ENCODE measurements around the gene ASTN2. TPM values are rescaled to one million over a fixed set of nuclear protein-coding genes. Genes with fewer than 3 reads are reported as not detected.

The ASTN2 gene
- polyA plus RNA-seq, 3 donors from 2014 or later, result 1.7 to 4.5 (median 2.2) TPM

- Mint-ChIP-seq H3K27ac (no peak overlapping the region), H3K9me3 (peaks cover 0 to 9% (median 1%) of the 10 kb centered on the region in 6 donors), H3K4me3 (no peak overlapping the region), H3K27me3 (ENCODE audit: low read depth in 3 of 3) (peaks cover 0 to 4% (median 2%) of the 10 kb centered on the region in 3 donors), H3K36me3 (no peaks in the 10 kb centered on the region), H3K4me1 (no peaks in the 10 kb centered on the region)
- DNase-seq, result no peak
These were observed 593.1 kb downstream of the ASTN2 start for GRCh38 chr9:116821633-116822229.

DNA sequence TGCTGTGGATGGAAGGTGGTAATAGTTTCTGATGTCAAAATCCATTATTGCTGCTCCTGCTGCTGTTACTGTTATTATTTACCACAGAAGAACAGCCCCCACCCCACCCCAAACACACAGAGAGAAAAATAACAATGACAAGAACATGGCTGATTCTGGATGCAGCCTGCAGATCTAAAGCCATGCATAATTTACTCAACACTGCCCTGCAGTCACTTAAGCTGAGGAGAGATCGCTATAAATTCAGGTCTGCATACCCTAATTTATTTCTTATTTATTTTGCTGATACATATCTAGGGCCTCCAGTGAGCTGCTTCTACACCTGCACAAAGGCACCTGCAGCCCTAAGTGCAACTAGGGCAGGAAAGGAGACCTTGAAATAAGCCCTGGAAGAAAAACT, 595.7 kb downstream of the ASTN2 start:
- H3K9me3 Mint-ChIP-seq, result no peaks in the 10 kb centered on the region
- no peaks in the 10 kb centered on the region for H3K4me1 Mint-ChIP-seq
- no peak for DNase-seq
- no peaks in the 10 kb centered on the region for H3K36me3 Mint-ChIP-seq
- H3K4me3 Mint-ChIP-seq, result no peak overlapping the region
- no peak overlapping the region for H3K27ac Mint-ChIP-seq
- H3K27me3 Mint-ChIP-seq (ENCODE audit: low read depth in 3 of 3), result peaks cover 0 to 8% (median 4%) of the 10 kb centered on the region in 3 donors

GRCh38 chr9:116817762-116818161, 597.1 kb downstream of the ASTN2 start:
- Mint-ChIP-seq H3K27me3 (ENCODE audit: low read depth in 3 of 3) (peaks cover 0 to 8% (median 4%) of the 10 kb centered on the region in 3 donors), H3K4me3 (no peak overlapping the region), H3K36me3 (no peaks in the 10 kb centered on the region), H3K9me3 (no peaks in the 10 kb centered on the region), H3K27ac (no peak overlapping the region), H3K4me1 (no peaks in the 10 kb centered on the region)
- DNase-seq, result no peak

DNA sequence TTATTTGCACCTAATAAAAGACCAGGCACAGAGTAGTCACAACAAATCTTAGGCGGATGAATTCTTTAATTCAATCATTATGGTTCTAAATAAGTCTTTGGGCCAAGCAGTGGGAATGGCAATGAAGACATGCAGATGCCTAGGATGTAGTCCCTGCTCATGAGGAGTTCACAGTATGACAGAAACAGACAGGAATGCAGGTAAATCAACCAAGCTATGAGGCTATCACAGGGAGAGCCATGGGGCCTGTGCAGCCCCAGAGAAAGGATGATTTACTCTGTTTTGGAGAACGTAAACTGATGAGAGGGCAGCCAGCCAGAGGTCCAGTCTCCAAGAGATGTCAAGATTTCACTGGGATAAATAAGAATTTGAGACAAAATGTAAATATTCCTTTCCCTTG, 598.4 kb downstream of the ASTN2 start:
- H3K36me3 Mint-ChIP-seq, result no peaks in the 10 kb centered on the region
- no peak overlapping the region for H3K27ac Mint-ChIP-seq
- H3K27me3 Mint-ChIP-seq (ENCODE audit: low read depth in 3 of 3), result peaks cover 0 to 8% (median 4%) of the 10 kb centered on the region in 3 donors
- no peaks in the 10 kb centered on the region for H3K4me1 Mint-ChIP-seq
- H3K9me3 Mint-ChIP-seq, result peaks cover 0 to 2% (median 0%) of the 10 kb centered on the region in 6 donors
- DNase-seq, result no peak
- H3K4me3 Mint-ChIP-seq, result no peak overlapping the region

DNA sequence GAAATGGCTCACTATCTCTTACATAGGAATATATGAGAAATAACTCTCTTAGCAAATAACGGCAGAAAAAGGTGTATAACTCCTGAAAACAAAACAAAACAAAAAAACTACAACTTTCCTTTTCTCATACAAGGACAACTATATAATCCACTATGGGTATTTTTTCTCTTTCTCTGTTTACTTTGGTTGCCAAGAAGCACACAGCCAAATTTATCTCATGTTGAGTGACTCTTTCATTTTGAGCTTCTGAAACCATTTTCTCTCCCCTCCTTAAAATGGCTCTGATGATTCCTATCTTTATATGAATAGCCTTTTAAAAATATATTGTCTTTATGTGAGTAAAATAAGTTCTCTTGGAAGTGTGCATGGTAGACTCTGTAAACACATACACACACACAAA, 599.0 kb downstream of the ASTN2 start:
- Mint-ChIP-seq H3K9me3 (peaks cover 0 to 2% (median 0%) of the 10 kb centered on the region in 6 donors), H3K36me3 (no peaks in the 10 kb centered on the region), H3K4me3 (no peak overlapping the region), H3K27ac (no peak overlapping the region), H3K27me3 (ENCODE audit: low read depth in 3 of 3) (peaks cover 0 to 8% (median 4%) of the 10 kb centered on the region in 3 donors), H3K4me1 (no peaks in the 10 kb centered on the region)
- no peak for DNase-seq

DNA sequence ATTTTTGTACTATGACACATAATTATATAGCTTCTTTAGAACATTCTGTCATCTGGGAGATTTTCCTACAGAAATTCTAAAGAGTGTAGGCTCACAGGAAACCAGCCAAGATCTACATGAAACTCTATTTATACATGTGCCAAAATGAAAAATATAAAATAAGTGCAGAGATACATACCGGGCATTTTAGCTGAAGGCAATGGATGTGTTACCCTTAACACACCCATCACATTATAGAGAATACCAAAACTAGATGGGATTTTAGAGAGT, 601.9 kb downstream of the ASTN2 start:
- H3K27me3 Mint-ChIP-seq (ENCODE audit: low read depth in 3 of 3), result peaks cover 0 to 10% (median 8%) of the 10 kb centered on the region in 3 donors
- H3K9me3 Mint-ChIP-seq, result peaks cover 0 to 2% (median 0%) of the 10 kb centered on the region in 6 donors
- no peaks in the 10 kb centered on the region for H3K4me1 Mint-ChIP-seq
- no peak overlapping the region for H3K27ac Mint-ChIP-seq
- H3K4me3 Mint-ChIP-seq, result no peak overlapping the region
- no peak for DNase-seq
- no peaks in the 10 kb centered on the region for H3K36me3 Mint-ChIP-seq

DNA sequence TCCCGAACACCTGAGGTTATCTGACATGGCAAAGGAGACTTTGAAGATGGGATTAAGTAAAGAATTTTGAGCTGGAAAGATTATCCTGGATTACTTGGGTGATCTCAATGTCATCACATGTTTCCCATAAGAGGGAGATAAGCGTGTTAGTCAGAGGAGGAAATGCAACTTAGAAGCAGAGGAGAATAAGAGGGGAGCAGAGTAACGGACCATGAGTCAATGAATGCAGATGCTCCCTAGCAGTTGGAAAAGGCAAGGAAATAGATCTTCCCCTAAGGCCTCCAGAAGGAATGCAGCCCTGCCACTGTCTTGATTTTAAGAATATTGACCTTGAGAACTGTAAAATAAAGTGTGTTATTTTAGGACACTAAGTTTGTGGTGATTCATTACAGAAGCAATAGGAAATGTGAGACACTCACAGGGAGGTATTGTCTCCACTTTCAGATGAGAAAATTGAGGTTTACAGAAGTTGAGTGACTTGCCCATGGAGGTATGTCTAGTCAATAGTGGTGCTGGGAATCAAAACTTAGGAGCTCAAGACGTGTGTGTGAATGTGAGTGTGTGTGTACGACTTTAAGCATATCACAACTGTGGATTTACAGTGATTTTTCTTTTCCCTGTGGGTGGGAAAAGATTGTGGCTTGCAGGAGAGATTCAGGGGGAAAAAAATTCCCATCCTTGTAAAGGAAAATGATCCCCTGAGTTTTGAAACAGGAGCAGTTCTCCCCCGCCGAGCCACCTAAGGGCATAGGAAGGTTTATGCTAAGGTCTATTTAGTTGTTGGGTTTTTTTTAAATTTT, 602.4 kb downstream of the ASTN2 start:
- H3K4me1 Mint-ChIP-seq, result no peaks in the 10 kb centered on the region
- H3K27ac Mint-ChIP-seq, result no peak overlapping the region
- DNase-seq, result no peak
- no peaks in the 10 kb centered on the region for H3K36me3 Mint-ChIP-seq
- H3K9me3 Mint-ChIP-seq, result peaks cover 0 to 2% (median 0%) of the 10 kb centered on the region in 6 donors
- peaks cover 0 to 10% (median 8%) of the 10 kb centered on the region in 3 donors for H3K27me3 Mint-ChIP-seq (ENCODE audit: low read depth in 3 of 3)
- H3K4me3 Mint-ChIP-seq, result no peak overlapping the region

DNA sequence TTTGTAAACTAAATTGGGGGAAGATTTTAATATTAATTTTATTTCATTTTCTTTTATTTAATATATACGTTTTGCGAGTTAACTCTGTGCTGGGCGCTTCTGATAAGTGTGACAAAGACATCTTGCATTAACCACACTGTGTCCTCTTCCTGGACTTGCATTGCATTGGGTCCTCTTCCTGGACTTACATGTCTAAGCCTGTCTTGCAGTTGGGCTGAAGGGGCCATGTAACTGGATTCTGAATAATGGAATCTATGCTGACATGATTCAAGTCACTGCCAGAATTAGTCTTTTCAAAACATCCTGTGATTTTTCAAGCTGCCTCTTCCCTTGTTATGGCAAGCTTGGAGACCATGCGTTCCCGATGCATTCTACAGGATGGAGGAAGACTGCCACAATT, 605.2 kb downstream of the ASTN2 start:
- Mint-ChIP-seq H3K4me3 (no peak overlapping the region), H3K9me3 (peaks cover 0 to 2% (median 0%) of the 10 kb centered on the region in 6 donors), H3K27me3 (ENCODE audit: low read depth in 3 of 3) (peaks cover 0 to 7% (median 0%) of the 10 kb centered on the region in 3 donors), H3K27ac (no peak overlapping the region), H3K36me3 (no peaks in the 10 kb centered on the region), H3K4me1 (no peaks in the 10 kb centered on the region)
- DNase-seq, result no peak

DNA sequence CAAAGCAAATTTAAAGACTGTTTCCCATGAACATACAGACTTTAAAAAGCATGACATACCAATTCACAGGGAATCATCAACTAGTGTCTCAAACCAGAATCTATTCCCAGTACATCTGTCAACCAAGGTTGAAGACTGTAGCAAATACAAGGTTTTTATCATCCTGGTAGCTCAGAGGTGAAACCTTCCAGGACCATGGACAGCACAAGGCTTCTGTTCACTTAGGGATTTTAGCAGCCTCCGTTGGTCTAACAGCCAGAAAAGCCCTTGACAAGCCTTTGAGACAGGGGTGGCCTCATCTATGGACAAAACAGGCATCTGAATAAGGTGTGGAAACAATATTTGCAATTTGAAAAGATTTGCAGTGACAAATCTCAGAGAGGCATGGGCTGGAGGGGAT, 608.8 kb downstream of the ASTN2 start:
- Mint-ChIP-seq H3K36me3 (no peaks in the 10 kb centered on the region), H3K27ac (no peak overlapping the region), H3K9me3 (no peaks in the 10 kb centered on the region), H3K4me1 (no peaks in the 10 kb centered on the region), H3K4me3 (no peak overlapping the region), H3K27me3 (ENCODE audit: low read depth in 3 of 3) (peaks cover 0 to 11% (median under 1%) of the 10 kb centered on the region in 3 donors)
- DNase-seq, result no peak

GRCh38 chr9:116800885-116801284, 614.0 kb downstream of the ASTN2 start:
- Mint-ChIP-seq H3K4me1 (no peaks in the 10 kb centered on the region), H3K36me3 (peaks cover 0 to 3% (median 0%) of the 10 kb centered on the region in 3 donors), H3K4me3 (no peak overlapping the region), H3K9me3 (no peaks in the 10 kb centered on the region), H3K27ac (no peak overlapping the region), H3K27me3 (ENCODE audit: low read depth in 3 of 3) (peaks cover 1 to 10% (median 3%) of the 10 kb centered on the region in 3 donors)
- no peak for DNase-seq

DNA sequence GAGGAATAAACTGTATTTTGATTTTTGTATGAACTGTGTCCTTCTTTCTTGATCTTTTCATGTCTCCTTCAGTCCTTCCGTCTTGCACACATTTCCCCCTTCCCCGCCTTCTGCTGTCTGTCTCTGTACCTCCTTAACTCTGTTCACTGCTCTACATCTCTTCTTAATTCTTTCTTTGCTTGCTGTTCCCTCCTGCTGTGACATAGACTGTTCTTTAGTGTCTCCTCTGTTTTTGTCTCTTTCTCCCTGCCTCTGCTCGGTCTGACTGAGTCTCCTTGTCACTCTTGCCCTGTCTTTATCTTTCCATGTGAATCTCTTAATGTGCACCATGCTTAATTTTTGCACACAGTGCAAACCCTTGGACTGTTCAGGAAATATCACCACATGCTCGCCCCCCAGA, 614.8 kb downstream of the ASTN2 start:
- H3K27me3 Mint-ChIP-seq (ENCODE audit: low read depth in 3 of 3), result peaks cover 1 to 10% (median 5%) of the 10 kb centered on the region in 3 donors
- H3K27ac Mint-ChIP-seq, result no peak overlapping the region
- no peaks in the 10 kb centered on the region for H3K4me1 Mint-ChIP-seq
- peaks cover 0 to 3% (median 0%) of the 10 kb centered on the region in 3 donors for H3K36me3 Mint-ChIP-seq
- H3K9me3 Mint-ChIP-seq, result no peaks in the 10 kb centered on the region
- no peak overlapping the region for H3K4me3 Mint-ChIP-seq
- DNase-seq, result no peak

GRCh38 chr9:116798521-116798920, 616.3 kb downstream of the ASTN2 start:
- H3K27ac Mint-ChIP-seq, result no peak overlapping the region
- peaks cover 0 to 2% (median 0%) of the 10 kb centered on the region in 6 donors for H3K9me3 Mint-ChIP-seq
- H3K27me3 Mint-ChIP-seq (ENCODE audit: low read depth in 3 of 3), result peaks cover 1 to 9% (median 5%) of the 10 kb centered on the region in 3 donors
- H3K4me3 Mint-ChIP-seq, result no peak overlapping the region
- H3K4me1 Mint-ChIP-seq, result no peaks in the 10 kb centered on the region
- H3K36me3 Mint-ChIP-seq, result peaks cover 0 to 3% (median 0%) of the 10 kb centered on the region in 3 donors
- DNase-seq, result no peak

- peaks cover 1 to 7% (median 5%) of the 10 kb centered on the region in 3 donors for H3K27me3 Mint-ChIP-seq (ENCODE audit: low read depth in 3 of 3)
- no peak for DNase-seq
- H3K36me3 Mint-ChIP-seq, result peaks cover 0 to 3% (median 0%) of the 10 kb centered on the region in 3 donors
These were observed 617.6 kb downstream of the ASTN2 start for GRCh38 chr9:116797276-116797675.

GRCh38 chr9:116796669-116797068, 618.2 kb downstream of the ASTN2 start:
- no peak for DNase-seq
- H3K36me3 Mint-ChIP-seq, result peaks cover 0 to 3% (median 0%) of the 10 kb centered on the region in 3 donors
- no peaks in the 10 kb centered on the region for H3K4me1 Mint-ChIP-seq
- H3K9me3 Mint-ChIP-seq, result peaks cover 0 to 4% (median 0%) of the 10 kb centered on the region in 6 donors
- no peak overlapping the region for H3K4me3 Mint-ChIP-seq
- H3K27ac Mint-ChIP-seq, result no peak overlapping the region
- peaks cover 1 to 6% (median 5%) of the 10 kb centered on the region in 3 donors for H3K27me3 Mint-ChIP-seq (ENCODE audit: low read depth in 3 of 3)

More at GRCh38 chr9:116797276-116797675, 617.6 kb downstream of the ASTN2 start:
- Mint-ChIP-seq H3K4me1 (no peaks in the 10 kb centered on the region), H3K4me3 (no peak overlapping the region), H3K9me3 (peaks cover 0 to 4% (median 0%) of the 10 kb centered on the region in 6 donors), H3K27ac (no peak overlapping the region)

All from immature natural killer cell (primary cell).